Endothelial cell of umbilical vein (primary cell): Measurements from ENCODE around the gene HOXA10. TPM values are rescaled to one million over a fixed set of nuclear protein-coding genes. Genes with fewer than 3 reads are reported as not detected.

Experiments used
- BruUV-seq: library from RNA; stranded (reverse); fragments of 400-500 nt; replicated peaks from 2 replicates; lab custom pipeline; 2021; lab: Mats Ljungman, UMichigan
- CTCF ChIA-PET: fragments of 300-600, 350-600 bp; sonication (Branson Sonifier 250); formaldehyde crosslinking; loops from one replicate; lab custom pipeline; 2021; ENCODE audit warnings: antibody characterized with exemption, inconsistent platforms; lab: Charles Lee
- POLR2A ChIA-PET: fragments of 300-600, 350-600 bp; sonication (Branson Sonifier 250); formaldehyde crosslinking; loops from one replicate; lab custom pipeline; 2021; ENCODE audit warnings: antibody characterized with exemption, inconsistent platforms; lab: Charles Lee
- DNase-seq: peaks from one replicate; pipeline ENCODE4 v3.0.0-alpha.2; 2011; ENCODE audit warnings: low read depth, low spot score
- FAIRE-seq: peaks from 2 replicates; lab custom pipeline; 2011; peaks lifted over from hg19 to GRCh38; lab: Jason Lieb, UNC
- H2AFZ ChIP-seq: 2 replicates; pipeline ENCODE4 v1.6.0; 2012; ENCODE audit warnings: low read depth, low read length, control low read depth, inconsistent platforms
- H3K27ac ChIP-seq: 2 replicates; pipeline ENCODE4 v1.5.1; 2011; ENCODE audit warnings: low read depth, mild to moderate bottlenecking, control low read depth, low read length, moderate library complexity; ENCODE audit not compliant: insufficient read depth
- H3K27me3 ChIP-seq, 2 experiments: 2 replicates each; pipeline versions ENCODE4 v1.6.0 to v1.6.1; 2011; ENCODE audit warnings: low read length in 2 of 2, mixed read lengths in 1 of 2; ENCODE audit not compliant: control insufficient read depth in 2 of 2, insufficient read depth in 2 of 2
- H3K36me3 ChIP-seq, 2 experiments: 2 replicates in 1 of 2; 3 replicates in 1 of 2; pipeline ENCODE4 v1.5.1; 2011; ENCODE audit warnings: low read length in 2 of 2, mild to moderate bottlenecking in 1 of 2, moderate library complexity in 1 of 2; ENCODE audit not compliant: control insufficient read depth in 2 of 2, insufficient read depth in 2 of 2; ENCODE audit errors: extremely low read depth in 1 of 2
- H3K4me1 ChIP-seq: 3 replicates; pipeline ENCODE4 v1.5.1; 2011; ENCODE audit warnings: mild to moderate bottlenecking, low read length; ENCODE audit not compliant: control insufficient read depth, insufficient read depth; ENCODE audit errors: extremely low read depth
- H3K4me2 ChIP-seq: 2 replicates; pipeline ENCODE4 v1.6.1; 2011; ENCODE audit warnings: low read length, control low read depth, mixed read lengths; ENCODE audit not compliant: insufficient read depth
- H3K4me3 ChIP-seq, 3 experiments: fragments of 200-600 bp in 1 of 3; sonication (generic), shearing (Covaris generic) in 1 of 3; replicated peaks in 1 of 3; 2 replicates each; pipeline ENCODE4 v1.5.1; 2011 to 2016; ENCODE audit warnings: control low read depth in 3 of 3, low read length in 3 of 3, mild to moderate bottlenecking in 2 of 3, inconsistent platforms in 1 of 3, low read depth in 1 of 3, moderate library complexity in 1 of 3; ENCODE audit not compliant: insufficient read depth in 1 of 3
- H3K79me2 ChIP-seq: 2 replicates; pipeline ENCODE4 v1.6.0; 2012; ENCODE audit warnings: low read length, inconsistent platforms; ENCODE audit not compliant: control insufficient read depth, insufficient read depth
- H3K9ac ChIP-seq: replicated peaks from 2 replicates; pipeline ENCODE3; 2011; ENCODE audit warnings: low read length, control low read depth; ENCODE audit not compliant: insufficient read depth; ENCODE audit errors: extremely low read depth
- H3K9me1 ChIP-seq: replicated peaks from 3 replicates; pipeline ENCODE4 v1.6.0; 2011; ENCODE audit warnings: mild to moderate bottlenecking, low read length; ENCODE audit not compliant: control insufficient read depth, insufficient read depth; ENCODE audit errors: extremely low read depth
- H3K9me3 ChIP-seq: replicated peaks from 2 replicates; pipeline ENCODE4 v1.5.1; 2012; ENCODE audit warnings: low read length, inconsistent platforms; ENCODE audit not compliant: control insufficient read depth, insufficient read depth
- H4K20me1 ChIP-seq: replicated peaks from 2 replicates; pipeline ENCODE3; 2011; ENCODE audit warnings: mild to moderate bottlenecking, low read length; ENCODE audit not compliant: control insufficient read depth, insufficient read depth; ENCODE audit errors: extremely low read depth
- CTCF ChIP-seq, 2 donors: IDR thresholded peaks; 1 replicate in 1 of 2; 2 replicates in 1 of 2; pipeline ENCODE4 v1.5.1; 2011; ENCODE audit warnings: low read length in 2 of 2, mild to moderate bottlenecking in 2 of 2, moderate library complexity in 2 of 2, control low read depth in 1 of 2, inconsistent platforms in 1 of 2, low read depth in 1 of 2; ENCODE audit not compliant: insufficient read depth in 1 of 2; ENCODE audit errors: extremely low read depth in 1 of 2
- EZH2 ChIP-seq: IDR thresholded peaks from 2 replicates; pipeline ENCODE4 v1.6.1; 2012; ENCODE audit warnings: borderline replicate concordance, low read depth, mild to moderate bottlenecking, moderate library complexity, low read length, inconsistent platforms; ENCODE audit not compliant: severe bottlenecking
- FOS ChIP-seq: IDR thresholded peaks from 2 replicates; pipeline ENCODE4 v1.6.1; 2011; ENCODE audit warnings: mild to moderate bottlenecking, low read length, moderate library complexity, borderline replicate concordance; ENCODE audit not compliant: insufficient read depth
- GATA2 ChIP-seq: IDR thresholded peaks from 2 replicates; pipeline ENCODE4 v1.7.0; 2011; ENCODE audit warnings: low read depth, mild to moderate bottlenecking, moderate library complexity, mixed read lengths, low read length; ENCODE audit not compliant: insufficient read length, insufficient read depth
- JUN ChIP-seq: IDR thresholded peaks from 2 replicates; pipeline ENCODE4 v1.6.1; 2011; ENCODE audit warnings: borderline replicate concordance, low read depth; ENCODE audit not compliant: insufficient read length, insufficient read depth
- MAX ChIP-seq: IDR thresholded peaks from 2 replicates; pipeline ENCODE4 v1.6.1; 2011; ENCODE audit not compliant: insufficient read depth, insufficient read length
- MYC ChIP-seq: IDR thresholded peaks from one replicate; pipeline ENCODE4 v1.6.1; 2011; ENCODE audit warnings: mild to moderate bottlenecking, low read depth, low read length
- POLR2A ChIP-seq: IDR thresholded peaks from 2 replicates; pipeline ENCODE4 v1.6.1; 2012; ENCODE audit warnings: low read depth, mild to moderate bottlenecking, control low read depth, low read length
- POLR2AphosphoS5 ChIP-seq: IDR thresholded peaks from 2 replicates; pipeline ENCODE4 v1.6.1; 2012; ENCODE audit warnings: low read depth, mild to moderate bottlenecking, control low read depth, low read length, moderate library complexity; ENCODE audit not compliant: insufficient read depth
- dilution Hi-C: fragments of 300-500 bp; cut with MboI; formaldehyde crosslinking; loops from one replicate; pipeline ENCODE4 v1.15.0; 2019; ENCODE audit warnings: low sequenced_read_pairs; ENCODE audit not compliant: extremely low pct_ligation_motif_present
- intact Hi-C: fragments of 100-400 bp; cut with micrococcal nuclease; formaldehyde crosslinking; loops from one replicate; pipeline ENCODE4 v1.10.0; 2022
- polyA plus RNA-seq, 4 experiments: library from polyadenylated mRNA; depleted of rRNA in 3 of 4; stranded (reverse) in 3 of 4; unstranded in 1 of 4; fragments of >200 nt; gene quantifications; 2 replicates each; pipeline versions ENCODE4 v1.2.1 to v1.2.3, GENCODE V29; 2011 to 2012; ENCODE audit warnings: missing spikeins in 1 of 4
- total RNA-seq: library from RNA; stranded (reverse); gene quantifications from 2 replicates; pipeline ENCODE4 v1.2.3, GENCODE V29; 2021

The HOXA10 gene
- total and polyA plus RNA-seq, 2 donors (not counting 3 experiments of a cell fraction or from before 2014, with no cell fraction given): 24.4 to 30.3 TPM

- Histone ChIP-seq H3K9ac (no peak overlapping the region), H3K27ac (no peak overlapping the region), H2AFZ (peak overlapping the region; percentile 34), H3K36me3 (no peaks in the 10 kb centered on the region), H3K4me2 (peak overlapping the region; percentile 33), H3K9me1 (no peaks in the 10 kb centered on the region), H3K27me3 (peaks cover 70 to 72% of the 10 kb centered on the region in 2 experiments), H3K4me1 (peaks cover 12% of the 10 kb centered on the region), H3K4me3 (peak overlapping the region in 1 of 3 experiments; percentile 5), H3K9me3 (no peaks in the 10 kb centered on the region), H4K20me1 (no peaks in the 10 kb centered on the region), H3K79me2 (no peaks in the 10 kb centered on the region)
- CTCF ChIA-PET: interaction anchor here (0.6 to 1.8 kb wide), 7 partner anchors 13 to 884 kb away, joined by 3 to 16 read pairs (median 4); partner anchors contain the start of gene HOXA13
- TF ChIP-seq CTCF (IDR thresholded peaks at IDR 0.05; ENCODE audit: extremely low read depth in 1 of 2, insufficient read depth in 1 of 2, low read depth in 1 of 2, low read length in 2 of 2): peak in 1 of 2 donors; percentile 28
- no peak for TF ChIP-seq MAX
- TF ChIP-seq MYC: no peak
- TF ChIP-seq GATA2: no peak
- peak; percentile 86 for TF ChIP-seq EZH2
- no peak for TF ChIP-seq FOS
- no peak for TF ChIP-seq POLR2AphosphoS5
- TF ChIP-seq POLR2A: no peak
- TF ChIP-seq JUN: no peak
- intact Hi-C loops (loop anchor here (5.0 kb wide), 1 partner anchor 865 kb away; no protein-coding TSS in a partner anchor), dilution Hi-C loops (no loop called here)
- POLR2A ChIA-PET: no interaction called here
- DNase-seq: no peak
- FAIRE-seq: peak; percentile 64
- no TSS peak for BruUV-seq
Observed at GRCh38 chr7:27212497-27213432, 38.6 kb upstream of the HOXA10 start.
